WTC11 (cell line): ENCODE measurements around the gene ARHGAP18. TPM values are rescaled to one million over a fixed set of nuclear protein-coding genes. Genes with fewer than 3 reads are reported as not detected.

Source experiments
- ATAC-seq: fragments of 200-7000 bp; cut with Tn5 transposase; 2 replicates; pipeline ENCODE4 v1.10.0; 2021; ENCODE audit warnings: mild to moderate bottlenecking, moderate library complexity
- CTCF ChIA-PET: fragments of 300-600 bp; sonication (Branson Sonifier 250); formaldehyde crosslinking; loops from one replicate; lab custom pipeline; 2021; ENCODE audit warnings: antibody characterized with exemption; lab: Charles Lee
- POLR2A ChIA-PET: fragments of 350-600 bp; sonication (Branson Sonifier 250); formaldehyde crosslinking; loops from one replicate; lab custom pipeline; 2021; ENCODE audit warnings: antibody characterized with exemption; lab: Charles Lee
- DNase-seq: peaks from one replicate; pipeline ENCODE4 v3.0.0; 2021; ENCODE audit warnings: low spot score
- H3K27ac Mint-ChIP-seq: 2 replicates; pipeline ENCODE4 v1.8.0; 2021; ENCODE audit warnings: mixed read lengths
- H3K27me3 Mint-ChIP-seq: 2 replicates; pipeline ENCODE4 v1.8.0; 2021; ENCODE audit warnings: low read depth, mild to moderate bottlenecking, moderate library complexity, mixed read lengths
- H3K36me3 Mint-ChIP-seq: 2 replicates; pipeline ENCODE4 v1.8.0; 2021; ENCODE audit warnings: mixed read lengths
- H3K4me1 Mint-ChIP-seq: 2 replicates; pipeline ENCODE4 v1.8.0; 2022; ENCODE audit warnings: mixed read lengths
- H3K4me3 Mint-ChIP-seq: 2 replicates; pipeline ENCODE4 v1.8.0; 2021; ENCODE audit warnings: mild to moderate bottlenecking, moderate library complexity, mixed read lengths
- H3K9me3 Mint-ChIP-seq: 2 replicates; pipeline ENCODE4 v1.8.0; 2021; ENCODE audit warnings: mixed read lengths
- AFF4 ChIP-seq: sonication (generic); formaldehyde crosslinking; IDR thresholded peaks from 2 replicates; pipeline ENCODE4 v1.8.1; 2023; ENCODE audit warnings: mild to moderate bottlenecking, missing genetic modification reagents, borderline replicate concordance
- CREB1 ChIP-seq: sonication (generic); formaldehyde crosslinking; IDR thresholded peaks from 2 replicates; pipeline ENCODE4 v1.8.0; 2023; ENCODE audit warnings: mild to moderate bottlenecking, missing genetic modification reagents
- E2F4 ChIP-seq: sonication (generic); formaldehyde crosslinking; IDR thresholded peaks from 2 replicates; pipeline ENCODE4 v1.8.1; 2022; ENCODE audit warnings: low read depth, mild to moderate bottlenecking, moderate library complexity, missing genetic modification reagents, borderline replicate concordance
- E2F5 ChIP-seq: sonication (generic); formaldehyde crosslinking; IDR thresholded peaks from 2 replicates; pipeline ENCODE4 v1.8.1; 2022; ENCODE audit warnings: mild to moderate bottlenecking, moderate library complexity, missing genetic modification reagents
- FOXP1 ChIP-seq: sonication (generic); formaldehyde crosslinking; IDR thresholded peaks from 2 replicates; pipeline ENCODE4 v1.8.0; 2022; ENCODE audit warnings: missing genetic modification reagents, mild to moderate bottlenecking, moderate library complexity, borderline replicate concordance
- HMGA2 ChIP-seq: fragments of 250-450 bp; sonication (Bioruptor Pico); IDR thresholded peaks from 2 replicates; pipeline ENCODE4 v1.4.0; 2021; ENCODE audit warnings: mild to moderate bottlenecking, moderate library complexity
- IRF1 ChIP-seq: sonication (generic); formaldehyde crosslinking; IDR thresholded peaks from 2 replicates; pipeline ENCODE4 v1.8.0; 2023; ENCODE audit warnings: missing genetic modification reagents
- JAZF1 ChIP-seq: fragments of 250-450 bp; sonication (Bioruptor Pico); IDR thresholded peaks from 2 replicates; pipeline ENCODE4 v1.9.0; 2021; ENCODE audit warnings: moderate library complexity, mild to moderate bottlenecking, inconsistent platforms
- NR2C2 ChIP-seq: sonication (generic); formaldehyde crosslinking; IDR thresholded peaks from 2 replicates; pipeline ENCODE4 v1.8.0; 2022; ENCODE audit warnings: mild to moderate bottlenecking, missing genetic modification reagents
- OVOL2 ChIP-seq: fragments of 250-450 bp; sonication (Bioruptor Pico); IDR thresholded peaks from 2 replicates; pipeline ENCODE4 v1.9.0; 2021; ENCODE audit warnings: mild to moderate bottlenecking, borderline replicate concordance
- SMAD4 ChIP-seq: sonication (generic); formaldehyde crosslinking; IDR thresholded peaks from 2 replicates; pipeline ENCODE4 v1.8.0; 2022; ENCODE audit warnings: mild to moderate bottlenecking, missing genetic modification reagents
- STAT6 ChIP-seq: sonication (generic); formaldehyde crosslinking; conservative IDR thresholded peaks from 2 replicates; pipeline ENCODE4 v1.8.1; 2023; ENCODE audit warnings: mild to moderate bottlenecking, low read depth, missing genetic modification reagents, moderate library complexity
- TEAD4 ChIP-seq: sonication (generic); formaldehyde crosslinking; IDR thresholded peaks from 2 replicates; pipeline ENCODE4 v1.8.0; 2022; ENCODE audit warnings: mild to moderate bottlenecking, missing genetic modification reagents
- ZNF121 ChIP-seq: sonication (generic); formaldehyde crosslinking; IDR thresholded peaks from 2 replicates; pipeline ENCODE4 v1.8.0; 2023; ENCODE audit warnings: missing genetic modification reagents
- ZNF281 ChIP-seq: sonication (generic); formaldehyde crosslinking; IDR thresholded peaks from 2 replicates; pipeline ENCODE4 v1.8.0; 2023; ENCODE audit warnings: mild to moderate bottlenecking, missing genetic modification reagents
- total RNA-seq: library from RNA; stranded (reverse); gene quantifications from 3 replicates; pipeline ENCODE4 v1.2.3, GENCODE V29; 2021

Gene ARHGAP18
- total RNA-seq, 1 experiment from 2014 or later = 4.6 TPM

- TF ChIP-seq HMGA2 (CRISPR knock-in tag) (no peak), SMAD4 (CRISPR knock-in tag) (no peak), ZNF281 (no peak), FOXP1 (CRISPR knock-in tag) (no peak), E2F4 (no peak), ZNF121 (CRISPR knock-in tag) (no peak), CREB1 (no peak), OVOL2 (CRISPR knock-in tag) (no peak)
- ATAC-seq (no peak), DNase-seq (no peak)
- peaks cover 23% of the 10 kb centered on the region for H3K4me1 Mint-ChIP-seq
- H3K27ac Mint-ChIP-seq = no peak overlapping the region
- no peaks in the 10 kb centered on the region for H3K9me3 Mint-ChIP-seq
- no peaks in the 10 kb centered on the region for H3K27me3 Mint-ChIP-seq
- ChIA-PET POLR2A (no interaction called here), CTCF (no interaction called here)
- no peaks in the 10 kb centered on the region for H3K36me3 Mint-ChIP-seq
- H3K4me3 Mint-ChIP-seq = no peak overlapping the region
Measured at GRCh38 chr6:129673748-129674147, 36.2 kb downstream of the ARHGAP18 start.

GRCh38 chr6:129672881-129673631 is 36.9 kb downstream of the ARHGAP18 start:
- Mint-ChIP-seq H3K27me3 (no peaks in the 10 kb centered on the region), H3K9me3 (no peaks in the 10 kb centered on the region), H3K4me3 (no peak overlapping the region), H3K36me3 (no peaks in the 10 kb centered on the region), H3K4me1 (peaks cover 29% of the 10 kb centered on the region), H3K27ac (no peak overlapping the region)
- ATAC-seq (no peak), DNase-seq (no peak)
- ChIA-PET POLR2A (no interaction called here), CTCF (interaction anchor here (0.9 kb wide), 1 partner anchor 58 kb away, joined by 5 read pairs; no protein-coding TSS in a partner anchor)
- no peak for TF ChIP-seq NR2C2 (CRISPR knock-in tag)
- TF ChIP-seq HMGA2 (CRISPR knock-in tag) = no peak
- no peak for TF ChIP-seq E2F5 (CRISPR knock-in tag)
- TF ChIP-seq ZNF281 = no peak
- no peak for TF ChIP-seq IRF1 (CRISPR knock-in tag)
- TF ChIP-seq AFF4 (CRISPR knock-in tag) = no peak
- TF ChIP-seq TEAD4 = no peak
- no peak for TF ChIP-seq JAZF1
- no peak for TF ChIP-seq STAT6
